Fibroblast of lung (primary cell): ENCODE results near the gene PITX2. TPM values are rescaled to one million over a fixed set of nuclear protein-coding genes. Genes with fewer than 3 reads are reported as not detected.
A peak's percentile ranks its signal among the peaks of the same experiment; 100 is the strongest.

Experiments
- DNase-seq, 2 donors: peaks; one replicate each; pipeline versions ENCODE4 v3.0.0 to v3.0.0-alpha.2; 2010; ENCODE audit warnings: low read depth in 2 of 2
- H2AFZ ChIP-seq: 2 replicates; pipeline ENCODE4 v1.5.1; 2012; ENCODE audit warnings: low read length, control low read depth, inconsistent platforms
- H3K27ac ChIP-seq: 2 replicates; pipeline ENCODE4 v1.5.1; 2011; ENCODE audit warnings: low read length, control low read depth; ENCODE audit not compliant: insufficient read depth
- H3K27me3 ChIP-seq: 2 replicates; pipeline ENCODE4 v1.5.1; 2011; ENCODE audit warnings: mild to moderate bottlenecking, low read length; ENCODE audit not compliant: control insufficient read depth, insufficient read depth
- H3K36me3 ChIP-seq: 2 replicates; pipeline ENCODE4 v1.5.1; 2011; ENCODE audit warnings: low read length; ENCODE audit not compliant: control insufficient read depth, insufficient read depth
- H3K4me1 ChIP-seq: 2 replicates; pipeline ENCODE4 v1.5.1; 2011; ENCODE audit warnings: low read length; ENCODE audit not compliant: control insufficient read depth, insufficient read depth; ENCODE audit errors: extremely low read depth
- H3K4me2 ChIP-seq: 2 replicates; pipeline ENCODE4 v1.5.1; 2011; ENCODE audit warnings: low read length, control low read depth; ENCODE audit not compliant: insufficient read depth; ENCODE audit errors: extremely low read depth
- H3K4me3 ChIP-seq, 4 experiments: fragments of 200-600 bp in 1 of 4; sonication (generic) in 1 of 4; replicated peaks in 1 of 4; 2 replicates each; pipeline ENCODE4 v1.5.1; 2011 to 2016; ENCODE audit warnings: low read length in 4 of 4, low read depth in 3 of 4, mild to moderate bottlenecking in 3 of 4, control low read depth in 2 of 4, inconsistent platforms in 1 of 4, mixed read lengths in 1 of 4; ENCODE audit not compliant: insufficient read depth in 1 of 4; ENCODE audit errors: control extremely low read depth in 1 of 4
- H3K79me2 ChIP-seq: 2 replicates; pipeline ENCODE4 v1.5.1; 2012; ENCODE audit warnings: mild to moderate bottlenecking, low read length, inconsistent platforms; ENCODE audit not compliant: control insufficient read depth, insufficient read depth
- H3K9ac ChIP-seq: 2 replicates; pipeline ENCODE4 v1.5.1; 2011; ENCODE audit warnings: mild to moderate bottlenecking, low read length, control low read depth; ENCODE audit not compliant: insufficient read depth
- H3K9me3 ChIP-seq: 2 replicates; pipeline ENCODE4 v1.5.1; 2012; ENCODE audit warnings: low read depth, low read length; ENCODE audit not compliant: control insufficient read depth, insufficient read depth
- H4K20me1 ChIP-seq: 2 replicates; pipeline ENCODE4 v1.5.1; 2011; ENCODE audit warnings: low read length; ENCODE audit not compliant: control insufficient read depth, insufficient read depth; ENCODE audit errors: extremely low read depth
- CTCF ChIP-seq, 2 donors: IDR thresholded peaks in 1 of 2; conservative IDR thresholded peaks in 1 of 2; 1 replicate in 1 of 2; 2 replicates in 1 of 2; pipeline ENCODE4 v1.5.1; 2011 to 2012; ENCODE audit warnings: low read length in 2 of 2, control low read depth in 1 of 2, inconsistent platforms in 1 of 2, low read depth in 1 of 2, mild to moderate bottlenecking in 1 of 2
- EZH2 ChIP-seq: IDR thresholded peaks from 2 replicates; pipeline ENCODE4 v1.5.1; 2012; ENCODE audit warnings: low read length, control low read depth, mild to moderate bottlenecking; ENCODE audit errors: missing control alignments
- polyA plus RNA-seq, 2 donors: library from polyadenylated mRNA; depleted of rRNA in 1 of 2; stranded (reverse) in 1 of 2; unstranded in 1 of 2; fragments of >200 nt; gene quantifications; 2 replicates each; pipeline ENCODE4 v1.2.1, GENCODE V29; 2011 to 2012; ENCODE audit warnings: missing spikeins in 1 of 2
- total RNA-seq: library from RNA; depleted of rRNA; stranded (reverse); fragments of >200 nt; gene quantifications from 2 replicates; pipeline ENCODE4 v1.2.1, GENCODE V29; 2014

Gene PITX2
- total and polyA plus RNA-seq, 2 donors (not counting 1 experiment from before 2014, with no cell fraction given) = 0.33 to 0.40 TPM

GRCh38 chr4:110634350-110635162 is 11.7 kb upstream of the PITX2 start:
- Histone ChIP-seq H3K36me3 (no peaks in the 10 kb centered on the region), H3K4me3 (no peak overlapping the region), H3K9ac (no peak overlapping the region), H3K27me3 (peaks cover 85% of the 10 kb centered on the region), H3K27ac (no peak overlapping the region), H2AFZ (no peak overlapping the region), H3K9me3 (no peaks in the 10 kb centered on the region), H3K4me2 (no peak overlapping the region), H4K20me1 (no peaks in the 10 kb centered on the region), H3K4me1 (peaks cover 4% of the 10 kb centered on the region), H3K79me2 (no peaks in the 10 kb centered on the region)
- TF ChIP-seq EZH2 = peak; percentile 46
- TF ChIP-seq CTCF (conservative IDR thresholded peaks at IDR 0.05 in 1 of 2, IDR thresholded peaks at IDR 0.05 in 1 of 2; ENCODE audit: low read depth in 1 of 2, low read length in 2 of 2) = no peak
- DNase-seq = no peak

GRCh38 chr4:110633358-110634341 is 10.8 kb upstream of the PITX2 start:
- DNase-seq = no peak
- no peak overlapping the region for H3K27ac ChIP-seq
- H3K79me2 ChIP-seq = no peaks in the 10 kb centered on the region
- no peak for TF ChIP-seq EZH2
- no peak overlapping the region for H2AFZ ChIP-seq
- no peak overlapping the region for H3K4me2 ChIP-seq
- no peaks in the 10 kb centered on the region for H4K20me1 ChIP-seq
- no peak overlapping the region for H3K9ac ChIP-seq
- H3K4me3 ChIP-seq = no peak overlapping the region
- peaks cover 4% of the 10 kb centered on the region for H3K4me1 ChIP-seq
- no peaks in the 10 kb centered on the region for H3K36me3 ChIP-seq
- H3K27me3 ChIP-seq = peaks cover 83% of the 10 kb centered on the region
- no peaks in the 10 kb centered on the region for H3K9me3 ChIP-seq

DNA sequence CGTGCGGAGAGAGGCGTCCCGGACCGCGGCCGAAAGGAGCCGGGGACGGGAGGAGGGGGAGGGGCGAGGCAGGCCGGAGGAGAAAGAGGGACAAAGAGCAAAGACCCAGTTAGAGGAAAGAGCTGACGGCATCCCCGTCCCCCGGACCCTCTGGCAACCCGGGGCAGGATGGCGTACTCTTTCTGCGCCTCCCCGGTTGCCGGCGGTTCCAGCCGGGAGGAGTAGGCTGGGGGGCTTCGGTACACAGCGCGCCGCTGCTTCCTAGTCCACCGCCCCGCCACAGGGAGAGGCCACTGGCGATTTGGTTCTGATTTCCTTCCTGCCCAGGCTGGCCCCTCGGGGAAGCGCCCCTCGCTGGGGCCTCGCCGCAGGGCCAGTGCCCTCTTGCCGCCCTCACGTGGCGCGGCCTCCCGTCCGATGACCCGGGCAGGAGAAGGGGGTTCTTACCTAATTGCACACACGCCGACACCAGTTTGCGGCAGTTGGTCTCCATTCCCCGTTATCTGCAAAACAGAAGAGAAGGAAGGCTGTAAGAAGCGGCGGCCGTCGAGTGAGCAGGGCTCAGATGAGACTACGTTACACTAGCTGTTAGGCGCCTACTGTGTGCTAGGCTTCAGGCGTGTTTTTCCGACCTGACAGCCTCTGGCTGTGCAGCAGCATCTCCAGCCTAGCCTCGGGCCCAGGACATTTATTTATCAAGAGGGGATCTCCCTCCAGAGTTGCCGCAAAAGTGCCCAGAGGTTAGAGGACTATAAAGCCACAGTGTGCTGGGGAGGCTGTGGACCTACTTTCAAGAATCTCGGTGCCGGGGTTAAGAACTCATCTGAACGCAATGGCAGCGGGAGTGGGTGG is 9.9 kb upstream of the PITX2 start:
- Histone ChIP-seq H4K20me1 (no peaks in the 10 kb centered on the region), H3K79me2 (no peaks in the 10 kb centered on the region), H3K4me1 (peaks cover 4% of the 10 kb centered on the region), H3K4me3 (peak overlapping the region in 1 of 4 experiments; percentile 50), H3K4me2 (peak overlapping the region; percentile 66), H3K27me3 (peaks cover 81% of the 10 kb centered on the region), H3K36me3 (no peaks in the 10 kb centered on the region), H2AFZ (no peak overlapping the region), H3K27ac (no peak overlapping the region), H3K9ac (no peak overlapping the region), H3K9me3 (no peaks in the 10 kb centered on the region)
- TF ChIP-seq EZH2 (peak; percentile 87), CTCF (conservative IDR thresholded peaks at IDR 0.05 in 1 of 2, IDR thresholded peaks at IDR 0.05 in 1 of 2; ENCODE audit: low read depth in 1 of 2, low read length in 2 of 2) (no peak)
- DNase-seq = no peak
